CD14-positive monocyte (primary cell): ENCODE data around the gene LAMA4. TPM values are rescaled to one million over a fixed set of nuclear protein-coding genes. Genes with fewer than 3 reads are reported as not detected.
"Not testable (repeated sequence)": the region's sequence is repeated elsewhere in the genome, so short reads cannot be mapped to it uniquely, and the experiment has no call there.

Experiments used
- DNase-seq, 3 donors: peaks; one replicate each; pipeline ENCODE4 v3.0.0-alpha.2; 2011 to 2022
- H2AFZ ChIP-seq: 2 replicates; pipeline ENCODE4 v1.6.0; 2012; ENCODE audit warnings: mild to moderate bottlenecking, low read depth, low read length, inconsistent platforms; ENCODE audit not compliant: insufficient read depth, poor library complexity, severe bottlenecking
- H3K27ac ChIP-seq, 2 donors: 1 replicate in 1 of 2; 2 replicates in 1 of 2; pipeline ENCODE4 v1.5.1; 2012 to 2013; ENCODE audit warnings: low read length in 2 of 2, control low read depth in 1 of 2, inconsistent platforms in 1 of 2, low read depth in 1 of 2, mild to moderate bottlenecking in 1 of 2
- H3K27me3 ChIP-seq, 2 donors: one replicate each; pipeline versions ENCODE4 v1.6.0 to v1.6.1; 2011 to 2013; ENCODE audit warnings: low read length in 2 of 2; ENCODE audit not compliant: control insufficient read depth in 2 of 2, insufficient read depth in 2 of 2
- H3K36me3 ChIP-seq, 2 donors: replicated peaks in 1 of 2; 1 replicate in 1 of 2; 2 replicates in 1 of 2; pipeline versions ENCODE4 v1.5.1 to v1.6.1; 2012 to 2013; ENCODE audit warnings: low read length in 2 of 2, control low read depth in 1 of 2, inconsistent platforms in 1 of 2, mild to moderate bottlenecking in 1 of 2; ENCODE audit not compliant: insufficient read depth in 2 of 2, control insufficient read depth in 1 of 2
- H3K4me1 ChIP-seq, 2 donors: 1 replicate in 1 of 2; 2 replicates in 1 of 2; pipeline versions ENCODE4 v1.5.1 to v1.6.1; 2012 to 2013; ENCODE audit warnings: low read length in 2 of 2, control low read depth in 1 of 2, inconsistent platforms in 1 of 2, mild to moderate bottlenecking in 1 of 2, moderate library complexity in 1 of 2; ENCODE audit not compliant: insufficient read depth in 2 of 2, control insufficient read depth in 1 of 2
- H3K4me2 ChIP-seq: replicated peaks from 2 replicates; pipeline ENCODE3; 2012; ENCODE audit warnings: low read length, moderate library complexity, mild to moderate bottlenecking; ENCODE audit not compliant: poor library complexity, severe bottlenecking; ENCODE audit errors: extremely low read depth
- H3K4me3 ChIP-seq, 3 experiments: fragments of 200-600 bp in 1 of 3; sonication (generic) in 1 of 3; replicated peaks in 1 of 3; 1 replicate in 2 of 3; 2 replicates in 1 of 3; pipeline ENCODE4 v1.5.1; 2011 to 2013; ENCODE audit warnings: low read length in 3 of 3, mild to moderate bottlenecking in 3 of 3, control low read depth in 2 of 3, low read depth in 2 of 3, inconsistent platforms in 1 of 3, moderate library complexity in 1 of 3
- H3K79me2 ChIP-seq: 2 replicates; pipeline ENCODE4 v1.6.0; 2012; ENCODE audit warnings: mild to moderate bottlenecking, control low read depth, inconsistent platforms, low read length, moderate library complexity; ENCODE audit not compliant: insufficient read depth
- H3K9ac ChIP-seq: 2 replicates; pipeline ENCODE4 v1.6.0; 2017; ENCODE audit warnings: low read length, mild to moderate bottlenecking; ENCODE audit not compliant: insufficient read depth, poor library complexity, severe bottlenecking
- H3K9me3 ChIP-seq, 2 donors: replicated peaks in 1 of 2; 1 replicate in 1 of 2; 2 replicates in 1 of 2; pipeline versions ENCODE4 v1.5.1 to v1.6.1; 2012 to 2013; ENCODE audit warnings: low read length in 2 of 2, control low read depth in 1 of 2; ENCODE audit not compliant: control insufficient read depth in 1 of 2, insufficient read depth in 1 of 2
- H4K20me1 ChIP-seq: 2 replicates; pipeline ENCODE4 v1.6.0; 2012; ENCODE audit warnings: mild to moderate bottlenecking, low read length, control low read depth, moderate library complexity; ENCODE audit not compliant: insufficient read depth
- H3K27ac Mint-ChIP-seq, 7 donors: one replicate each; pipeline ENCODE4 v1.8.0; 2020; ENCODE audit warnings: mild to moderate bottlenecking in 7 of 7, mixed read lengths in 7 of 7, moderate library complexity in 6 of 7, inconsistent platforms in 2 of 7
- H3K27me3 Mint-ChIP-seq, 3 donors: one replicate each; pipeline ENCODE4 v1.8.0; 2021 to 2022; ENCODE audit warnings: low read depth in 3 of 3, mild to moderate bottlenecking in 3 of 3, mixed read lengths in 3 of 3, moderate library complexity in 3 of 3, inconsistent platforms in 1 of 3
- H3K36me3 Mint-ChIP-seq, 2 donors: one replicate each; pipeline ENCODE4 v1.8.0; 2020; ENCODE audit warnings: mixed read lengths in 2 of 2, inconsistent platforms in 1 of 2, mild to moderate bottlenecking in 1 of 2
- H3K4me1 Mint-ChIP-seq: one replicate; pipeline ENCODE4 v1.8.0; 2020; ENCODE audit warnings: mild to moderate bottlenecking, mixed read lengths
- H3K4me3 Mint-ChIP-seq, 2 donors: one replicate each; pipeline ENCODE4 v1.8.0; 2020; ENCODE audit warnings: mild to moderate bottlenecking in 2 of 2, mixed read lengths in 2 of 2, moderate library complexity in 1 of 2
- H3K9me3 Mint-ChIP-seq, 7 donors: one replicate each; pipeline ENCODE4 v1.8.0; 2020 to 2022; ENCODE audit warnings: mixed read lengths in 7 of 7, mild to moderate bottlenecking in 6 of 7, moderate library complexity in 6 of 7, inconsistent platforms in 2 of 7
- CTCF ChIP-seq: fragments of 200-600 bp; IDR thresholded peaks from one replicate; pipeline ENCODE4 v1.8.0; 2022; ENCODE audit warnings: antibody characterized with exemption, mild to moderate bottlenecking
- WGBS: methylation state at CpG from one replicate; pipeline ENCODE4 v1.1.5; 2013; ENCODE audit warnings: missing lambda C conversion rate; ENCODE audit not compliant: insufficient coverage; 5-methylcytosine and 5-hydroxymethylcytosine counted together
- intact Hi-C, 2 donors: fragments of 100-400 bp; cut with micrococcal nuclease; formaldehyde crosslinking; loops; one replicate each; pipeline versions ENCODE4 v1.15.0 to v1.15.1; 2023
- polyA plus RNA-seq, 3 donors: library from polyadenylated mRNA; depleted of rRNA in 1 of 3; unstranded in 2 of 3; stranded (reverse) in 1 of 3; fragments of 300-500 nt in 2 of 3; fragments of >200 nt in 1 of 3; fragmentation: Illumina TruSeq in 2 of 3; gene quantifications; 1 replicate in 2 of 3; 2 replicates in 1 of 3; pipeline ENCODE4 v1.2.3, GENCODE V29; 2012 to 2021

LAMA4 gene
- polyA plus RNA-seq, 3 donors, result not detected

GRCh38 chr6:112109262-112109661 is 145.1 kb downstream of the LAMA4 start:
- no peak overlapping the region for H3K4me3 Mint-ChIP-seq
- DNase-seq, result no peak
- WGBS, result 92% methylated on average over 4 of the region's 9 CpGs
- TF ChIP-seq CTCF, result no peak
- H3K9ac ChIP-seq, result no peak overlapping the region
- peaks cover 0 to 4% (median 1%) of the 10 kb centered on the region in 7 donors for H3K9me3 Mint-ChIP-seq
- no peaks in the 10 kb centered on the region for H3K27me3 ChIP-seq
- no peaks in the 10 kb centered on the region for H3K4me1 Mint-ChIP-seq
- no peaks in the 10 kb centered on the region for H3K9me3 ChIP-seq
- H4K20me1 ChIP-seq, result no peaks in the 10 kb centered on the region
- H3K4me1 ChIP-seq, result no peaks in the 10 kb centered on the region
- no peaks in the 10 kb centered on the region for H3K79me2 ChIP-seq
- no peak overlapping the region for H3K4me3 ChIP-seq
- no peak overlapping the region for H3K27ac Mint-ChIP-seq
- peaks cover 0 to 3% (median 0%) of the 10 kb centered on the region in 3 donors for H3K27me3 Mint-ChIP-seq
- H3K4me2 ChIP-seq, result no peak overlapping the region
- no peaks in the 10 kb centered on the region for H3K36me3 ChIP-seq
- no peak overlapping the region for H2AFZ ChIP-seq
- intact Hi-C loops, result no loop called here
- no peak overlapping the region for H3K27ac ChIP-seq
- no peaks in the 10 kb centered on the region for H3K36me3 Mint-ChIP-seq

GRCh38 chr6:112106562-112106961 is 147.8 kb downstream of the LAMA4 start:
- intact Hi-C loops, result no loop called here
- TF ChIP-seq CTCF, result no peak
- WGBS, result no CpG with 5 or more reads among the region's 2 CpGs
- H3K4me1 ChIP-seq, result no peaks in the 10 kb centered on the region
- H2AFZ ChIP-seq, result no peak overlapping the region
- Mint-ChIP-seq H3K36me3 (no peaks in the 10 kb centered on the region), H3K27me3 (peaks cover 0 to 3% (median 0%) of the 10 kb centered on the region in 3 donors), H3K9me3 (peaks cover 0 to 4% (median 1%) of the 10 kb centered on the region in 7 donors), H3K27ac (no peak overlapping the region), H3K4me1 (no peaks in the 10 kb centered on the region), H3K4me3 (no peak overlapping the region)
- no peaks in the 10 kb centered on the region for H3K79me2 ChIP-seq
- no peak overlapping the region for H3K4me2 ChIP-seq
- no peaks in the 10 kb centered on the region for H4K20me1 ChIP-seq
- no peaks in the 10 kb centered on the region for H3K9me3 ChIP-seq
- no peak overlapping the region for H3K27ac ChIP-seq
- H3K36me3 ChIP-seq, result no peaks in the 10 kb centered on the region
- H3K27me3 ChIP-seq, result no peaks in the 10 kb centered on the region
- no peak for DNase-seq
- H3K4me3 ChIP-seq, result no peak overlapping the region
- H3K9ac ChIP-seq, result no peak overlapping the region

- H3K27ac Mint-ChIP-seq, H3K27me3 ChIP-seq, intact Hi-C loops, H3K9ac ChIP-seq, H2AFZ ChIP-seq, H3K9me3 ChIP-seq, H3K36me3 ChIP-seq, H3K4me3 ChIP-seq, H3K4me1 Mint-ChIP-seq, H3K27ac ChIP-seq, H4K20me1 ChIP-seq, H3K4me1 ChIP-seq, H3K27me3 Mint-ChIP-seq, DNase-seq, H3K9me3 Mint-ChIP-seq, H3K36me3 Mint-ChIP-seq, H3K4me2 ChIP-seq, H3K4me3 Mint-ChIP-seq, H3K79me2 ChIP-seq: not testable (repeated sequence)
- WGBS, result no CpG with 5 or more reads among the region's 2 CpGs
Observed at GRCh38 chr6:112106026-112106425, 148.3 kb downstream of the LAMA4 start.
